Endothelial cell of umbilical vein (primary cell): ENCODE measurements around the gene GRIK1. TPM values are rescaled to one million over a fixed set of nuclear protein-coding genes. Genes with fewer than 3 reads are reported as not detected.

Experiments used
- BruUV-seq: library from RNA; stranded (reverse); fragments of 400-500 nt; replicated peaks from 2 replicates; lab custom pipeline; 2021; lab: Mats Ljungman, UMichigan
- CTCF ChIA-PET: fragments of 300-600, 350-600 bp; sonication (Branson Sonifier 250); formaldehyde crosslinking; loops from one replicate; lab custom pipeline; 2021; ENCODE audit warnings: antibody characterized with exemption, inconsistent platforms; lab: Charles Lee
- POLR2A ChIA-PET: fragments of 300-600, 350-600 bp; sonication (Branson Sonifier 250); formaldehyde crosslinking; loops from one replicate; lab custom pipeline; 2021; ENCODE audit warnings: antibody characterized with exemption, inconsistent platforms; lab: Charles Lee
- DNase-seq: peaks from one replicate; pipeline ENCODE4 v3.0.0-alpha.2; 2011; ENCODE audit warnings: low read depth, low spot score
- FAIRE-seq: peaks from 2 replicates; lab custom pipeline; 2011; peaks lifted over from hg19 to GRCh38; lab: Jason Lieb, UNC
- H2AFZ ChIP-seq: 2 replicates; pipeline ENCODE4 v1.6.0; 2012; ENCODE audit warnings: low read depth, low read length, control low read depth, inconsistent platforms
- H3K27ac ChIP-seq: 2 replicates; pipeline ENCODE4 v1.5.1; 2011; ENCODE audit warnings: low read depth, mild to moderate bottlenecking, control low read depth, low read length, moderate library complexity; ENCODE audit not compliant: insufficient read depth
- H3K27me3 ChIP-seq, 2 experiments: 2 replicates each; pipeline versions ENCODE4 v1.6.0 to v1.6.1; 2011; ENCODE audit warnings: low read length in 2 of 2, mixed read lengths in 1 of 2; ENCODE audit not compliant: control insufficient read depth in 2 of 2, insufficient read depth in 2 of 2
- H3K36me3 ChIP-seq, 2 experiments: 2 replicates in 1 of 2; 3 replicates in 1 of 2; pipeline ENCODE4 v1.5.1; 2011; ENCODE audit warnings: low read length in 2 of 2, mild to moderate bottlenecking in 1 of 2, moderate library complexity in 1 of 2; ENCODE audit not compliant: control insufficient read depth in 2 of 2, insufficient read depth in 2 of 2; ENCODE audit errors: extremely low read depth in 1 of 2
- H3K4me1 ChIP-seq: 3 replicates; pipeline ENCODE4 v1.5.1; 2011; ENCODE audit warnings: mild to moderate bottlenecking, low read length; ENCODE audit not compliant: control insufficient read depth, insufficient read depth; ENCODE audit errors: extremely low read depth
- H3K4me2 ChIP-seq: 2 replicates; pipeline ENCODE4 v1.6.1; 2011; ENCODE audit warnings: low read length, control low read depth, mixed read lengths; ENCODE audit not compliant: insufficient read depth
- H3K4me3 ChIP-seq, 3 experiments: fragments of 200-600 bp in 1 of 3; sonication (generic), shearing (Covaris generic) in 1 of 3; replicated peaks in 1 of 3; 2 replicates each; pipeline ENCODE4 v1.5.1; 2011 to 2016; ENCODE audit warnings: control low read depth in 3 of 3, low read length in 3 of 3, mild to moderate bottlenecking in 2 of 3, inconsistent platforms in 1 of 3, low read depth in 1 of 3, moderate library complexity in 1 of 3; ENCODE audit not compliant: insufficient read depth in 1 of 3
- H3K79me2 ChIP-seq: 2 replicates; pipeline ENCODE4 v1.6.0; 2012; ENCODE audit warnings: low read length, inconsistent platforms; ENCODE audit not compliant: control insufficient read depth, insufficient read depth
- H3K9ac ChIP-seq: replicated peaks from 2 replicates; pipeline ENCODE3; 2011; ENCODE audit warnings: low read length, control low read depth; ENCODE audit not compliant: insufficient read depth; ENCODE audit errors: extremely low read depth
- H3K9me1 ChIP-seq: replicated peaks from 3 replicates; pipeline ENCODE4 v1.6.0; 2011; ENCODE audit warnings: mild to moderate bottlenecking, low read length; ENCODE audit not compliant: control insufficient read depth, insufficient read depth; ENCODE audit errors: extremely low read depth
- H3K9me3 ChIP-seq: replicated peaks from 2 replicates; pipeline ENCODE4 v1.5.1; 2012; ENCODE audit warnings: low read length, inconsistent platforms; ENCODE audit not compliant: control insufficient read depth, insufficient read depth
- H4K20me1 ChIP-seq: replicated peaks from 2 replicates; pipeline ENCODE3; 2011; ENCODE audit warnings: mild to moderate bottlenecking, low read length; ENCODE audit not compliant: control insufficient read depth, insufficient read depth; ENCODE audit errors: extremely low read depth
- CTCF ChIP-seq, 2 donors: IDR thresholded peaks; 1 replicate in 1 of 2; 2 replicates in 1 of 2; pipeline ENCODE4 v1.5.1; 2011; ENCODE audit warnings: low read length in 2 of 2, mild to moderate bottlenecking in 2 of 2, moderate library complexity in 2 of 2, control low read depth in 1 of 2, inconsistent platforms in 1 of 2, low read depth in 1 of 2; ENCODE audit not compliant: insufficient read depth in 1 of 2; ENCODE audit errors: extremely low read depth in 1 of 2
- EZH2 ChIP-seq: IDR thresholded peaks from 2 replicates; pipeline ENCODE4 v1.6.1; 2012; ENCODE audit warnings: borderline replicate concordance, low read depth, mild to moderate bottlenecking, moderate library complexity, low read length, inconsistent platforms; ENCODE audit not compliant: severe bottlenecking
- FOS ChIP-seq: IDR thresholded peaks from 2 replicates; pipeline ENCODE4 v1.6.1; 2011; ENCODE audit warnings: mild to moderate bottlenecking, low read length, moderate library complexity, borderline replicate concordance; ENCODE audit not compliant: insufficient read depth
- GATA2 ChIP-seq: IDR thresholded peaks from 2 replicates; pipeline ENCODE4 v1.7.0; 2011; ENCODE audit warnings: low read depth, mild to moderate bottlenecking, moderate library complexity, mixed read lengths, low read length; ENCODE audit not compliant: insufficient read length, insufficient read depth
- JUN ChIP-seq: IDR thresholded peaks from 2 replicates; pipeline ENCODE4 v1.6.1; 2011; ENCODE audit warnings: borderline replicate concordance, low read depth; ENCODE audit not compliant: insufficient read length, insufficient read depth
- MAX ChIP-seq: IDR thresholded peaks from 2 replicates; pipeline ENCODE4 v1.6.1; 2011; ENCODE audit not compliant: insufficient read depth, insufficient read length
- MYC ChIP-seq: IDR thresholded peaks from one replicate; pipeline ENCODE4 v1.6.1; 2011; ENCODE audit warnings: mild to moderate bottlenecking, low read depth, low read length
- POLR2A ChIP-seq: IDR thresholded peaks from 2 replicates; pipeline ENCODE4 v1.6.1; 2012; ENCODE audit warnings: low read depth, mild to moderate bottlenecking, control low read depth, low read length
- POLR2AphosphoS5 ChIP-seq: IDR thresholded peaks from 2 replicates; pipeline ENCODE4 v1.6.1; 2012; ENCODE audit warnings: low read depth, mild to moderate bottlenecking, control low read depth, low read length, moderate library complexity; ENCODE audit not compliant: insufficient read depth
- dilution Hi-C: fragments of 300-500 bp; cut with MboI; formaldehyde crosslinking; loops from one replicate; pipeline ENCODE4 v1.15.0; 2019; ENCODE audit warnings: low sequenced_read_pairs; ENCODE audit not compliant: extremely low pct_ligation_motif_present
- intact Hi-C: fragments of 100-400 bp; cut with micrococcal nuclease; formaldehyde crosslinking; loops from one replicate; pipeline ENCODE4 v1.10.0; 2022
- polyA plus RNA-seq, 4 experiments: library from polyadenylated mRNA; depleted of rRNA in 3 of 4; stranded (reverse) in 3 of 4; unstranded in 1 of 4; fragments of >200 nt; gene quantifications; 2 replicates each; pipeline versions ENCODE4 v1.2.1 to v1.2.3, GENCODE V29; 2011 to 2012; ENCODE audit warnings: missing spikeins in 1 of 4
- total RNA-seq: library from RNA; stranded (reverse); gene quantifications from 2 replicates; pipeline ENCODE4 v1.2.3, GENCODE V29; 2021

Gene GRIK1
- total and polyA plus RNA-seq, 2 donors (not counting 3 experiments of a cell fraction or from before 2014, with no cell fraction given) = not detected

- POLR2A ChIA-PET = no interaction called here
- CTCF ChIA-PET = no interaction called here
- no peak overlapping the region for H3K27ac ChIP-seq
- dilution Hi-C loops (no loop called here), intact Hi-C loops (no loop called here)
- no peak overlapping the region for H3K4me3 ChIP-seq
- no peaks in the 10 kb centered on the region for H3K27me3 ChIP-seq
- H2AFZ ChIP-seq = no peak overlapping the region
- H3K4me1 ChIP-seq = no peaks in the 10 kb centered on the region
- DNase-seq (no peak), FAIRE-seq (no peak)
- BruUV-seq = no TSS peak
- H3K9me3 ChIP-seq = no peaks in the 10 kb centered on the region
- H3K4me2 ChIP-seq = no peak overlapping the region
- no peaks in the 10 kb centered on the region for H4K20me1 ChIP-seq
- H3K79me2 ChIP-seq = no peaks in the 10 kb centered on the region
- no peak overlapping the region for H3K9ac ChIP-seq
- no peaks in the 10 kb centered on the region for H3K9me1 ChIP-seq
- TF ChIP-seq POLR2AphosphoS5 (no peak), FOS (no peak), JUN (no peak)
- no peaks in the 10 kb centered on the region for H3K36me3 ChIP-seq
Measured at GRCh38 chr21:29885491-29885890, 54.3 kb downstream of the GRIK1 start.

- no peak overlapping the region for H3K27ac ChIP-seq
- dilution Hi-C loops (no loop called here), intact Hi-C loops (no loop called here)
- H4K20me1 ChIP-seq = no peaks in the 10 kb centered on the region
- CTCF ChIA-PET = no interaction called here
- no peaks in the 10 kb centered on the region for H3K27me3 ChIP-seq
- no peaks in the 10 kb centered on the region for H3K9me3 ChIP-seq
- H3K4me3 ChIP-seq = no peak overlapping the region
- H2AFZ ChIP-seq = no peak overlapping the region
- H3K36me3 ChIP-seq = no peaks in the 10 kb centered on the region
- FAIRE-seq (no peak), DNase-seq (no peak)
- POLR2A ChIA-PET = no interaction called here
- H3K79me2 ChIP-seq = no peaks in the 10 kb centered on the region
- no peak for TF ChIP-seq EZH2
- TF ChIP-seq FOS = no peak
- no peak for TF ChIP-seq GATA2
- TF ChIP-seq MYC = no peak
- no peak for TF ChIP-seq JUN
- no peak for TF ChIP-seq POLR2A
- no peak for TF ChIP-seq POLR2AphosphoS5
- no peak for TF ChIP-seq MAX
- no peak for TF ChIP-seq CTCF (IDR thresholded peaks at IDR 0.05; ENCODE audit: extremely low read depth in 1 of 2, insufficient read depth in 1 of 2, low read depth in 1 of 2, low read length in 2 of 2)
- no peaks in the 10 kb centered on the region for H3K4me1 ChIP-seq
- BruUV-seq = no TSS peak
- no peaks in the 10 kb centered on the region for H3K9me1 ChIP-seq
- no peak overlapping the region for H3K4me2 ChIP-seq
- no peak overlapping the region for H3K9ac ChIP-seq
Measured at GRCh38 chr21:29875873-29876272, 63.9 kb downstream of the GRIK1 start.
